Measurements from ENCODE around the gene STK33. TPM values are rescaled to one million over a fixed set of nuclear protein-coding genes. Genes with fewer than 3 reads are reported as not detected.

The STK33 gene
- 23.9 TPM for total RNA-seq
- long read RNA-seq, partial matches to known transcripts, result 0 of 11 reads
- long read RNA-seq, other reads (novel, unspliced or antisense), result 11 of 11 reads

GRCh38 chr11:8593935-8594909, at the start of gene STK33:
TSS of gene STK33 (minus strand) at chr11:8594228. CDS start at chr11:8474905, 119,323 bp downstream.
- intact Hi-C loops (cut with DNase I), result loop anchor here (5.0 kb wide), 1 partner anchor 88 kb away; the partner anchor contains the start of genes RPL27A and TRIM66
- peak; percentile 81 for DNase-seq (ENCODE audit: missing footprints)
- ATAC-seq, result peak; percentile 93

GRCh38 chr11:8642196-8642841, 48.3 kb upstream of the STK33 start:
- no peak for ATAC-seq
- intact Hi-C loops (cut with DNase I), result no loop called here
- DNase-seq (ENCODE audit: missing footprints), result no peak

- no peak for DNase-seq (ENCODE audit: missing footprints)
- intact Hi-C loops (cut with DNase I), result no loop called here
These were observed 47.3 kb upstream of the STK33 start for GRCh38 chr11:8641332-8641731.

GRCh38 chr11:8640267-8640906, 46.4 kb upstream of the STK33 start:
- no peak for ATAC-seq
- DNase-seq (ENCODE audit: missing footprints), result no peak
- intact Hi-C loops (cut with DNase I), result no loop called here

More at GRCh38 chr11:8641332-8641731, 47.3 kb upstream of the STK33 start:
- ATAC-seq, result no peak

- DNase-seq (ENCODE audit: missing footprints), result no peak
- no peak for ATAC-seq
- intact Hi-C loops (cut with DNase I), result no loop called here
These were observed 45.6 kb upstream of the STK33 start for GRCh38 chr11:8639655-8640054.

- DNase-seq (ENCODE audit: missing footprints) (no peak), ATAC-seq (no peak)
- intact Hi-C loops (cut with DNase I), result no loop called here
These were observed 44.3 kb upstream of the STK33 start for GRCh38 chr11:8638300-8638699.

GRCh38 chr11:8636127-8636526, 42.1 kb upstream of the STK33 start:
- DNase-seq (ENCODE audit: missing footprints), result no peak
- ATAC-seq, result no peak
- intact Hi-C loops (cut with DNase I), result no loop called here

GRCh38 chr11:8634498-8634897, 40.5 kb upstream of the STK33 start:
- intact Hi-C loops (cut with DNase I), result no loop called here
- ATAC-seq, result no peak

GRCh38 chr11:8631395-8632118, 37.5 kb upstream of the STK33 start:
- ATAC-seq, result no peak
- intact Hi-C loops (cut with DNase I), result no loop called here
- DNase-seq (ENCODE audit: missing footprints), result no peak

More at GRCh38 chr11:8634498-8634897, 40.5 kb upstream of the STK33 start:
- no peak for DNase-seq (ENCODE audit: missing footprints)

GRCh38 chr11:8624698-8625097, 30.7 kb upstream of the STK33 start:
- ATAC-seq (peak; percentile 80), DNase-seq (ENCODE audit: missing footprints) (no peak)
- intact Hi-C loops (cut with DNase I), result no loop called here

GRCh38 chr11:8621147-8621546, 27.1 kb upstream of the STK33 start:
- intact Hi-C loops (cut with DNase I), result no loop called here
- DNase-seq (ENCODE audit: missing footprints) (no peak), ATAC-seq (peak; percentile 18)

- intact Hi-C loops (cut with DNase I), result no loop called here
- DNase-seq (ENCODE audit: missing footprints) (no peak), ATAC-seq (no peak)
These were observed 23.0 kb upstream of the STK33 start for GRCh38 chr11:8617063-8617462.

GRCh38 chr11:8615291-8616032, 21.4 kb upstream of the STK33 start:
- ATAC-seq (no peak), DNase-seq (ENCODE audit: missing footprints) (no peak)
- intact Hi-C loops (cut with DNase I), result no loop called here

- no peak for ATAC-seq
- DNase-seq (ENCODE audit: missing footprints), result no peak
- intact Hi-C loops (cut with DNase I), result no loop called here
These were observed 20.5 kb upstream of the STK33 start for GRCh38 chr11:8614497-8614896.

- DNase-seq (ENCODE audit: missing footprints), result no peak
- no peak for ATAC-seq
- intact Hi-C loops (cut with DNase I), result no loop called here
These were observed 19.0 kb upstream of the STK33 start for GRCh38 chr11:8613036-8613435.

- intact Hi-C loops (cut with DNase I), result no loop called here
- DNase-seq (ENCODE audit: missing footprints), result no peak
- no peak for ATAC-seq
These were observed 18.5 kb upstream of the STK33 start for GRCh38 chr11:8612522-8612921.

- DNase-seq (ENCODE audit: missing footprints) (no peak), ATAC-seq (no peak)
- intact Hi-C loops (cut with DNase I), result no loop called here
These were observed 16.6 kb upstream of the STK33 start for GRCh38 chr11:8610532-8611116.

- DNase-seq (ENCODE audit: missing footprints), result no peak
- ATAC-seq, result no peak
- intact Hi-C loops (cut with DNase I), result no loop called here
These were observed 14.6 kb upstream of the STK33 start for GRCh38 chr11:8608652-8609051.

All from Right ventricle myocardium inferior (tissue), 1 donor.